OCI-LY7 (cell line): ENCODE data around the gene SRGAP1. TPM values are rescaled to one million over a fixed set of nuclear protein-coding genes. Genes with fewer than 3 reads are reported as not detected.

Experiments used
- BruUV-seq: library from RNA; stranded (reverse); fragments of 400-500 nt; replicated peaks from 2 replicates; lab custom pipeline; 2021; lab: Mats Ljungman, UMichigan
- CTCF ChIA-PET: fragments of 300-600 bp; sonication (Branson Sonifier 250); formaldehyde crosslinking; loops from one replicate; lab custom pipeline; 2022; ENCODE audit warnings: antibody characterized with exemption; ENCODE audit not compliant: unreplicated experiment; lab: Charles Lee
- POLR2A ChIA-PET: fragments of 300-600 bp; sonication (Branson Sonifier 250); formaldehyde crosslinking; loops from one replicate; lab custom pipeline; 2022; ENCODE audit warnings: antibody characterized with exemption; lab: Charles Lee
- DNase-seq: peaks from one replicate; pipeline ENCODE4 v3.0.0-alpha.2; 2015; ENCODE audit warnings: low spot score
- H2AFZ ChIP-seq: fragments of 200-600 bp; sonication (generic), shearing (Covaris generic); 2 replicates; pipeline ENCODE4 v1.6.1; 2014; ENCODE audit warnings: mild to moderate bottlenecking, antibody characterized with exemption, low read length, moderate library complexity
- H3K27ac ChIP-seq: fragments of 200-600 bp; sonication (generic); 2 replicates; pipeline ENCODE4 v1.5.1; 2014; ENCODE audit warnings: mixed run types, low read depth, mild to moderate bottlenecking, moderate library complexity, low read length, inconsistent platforms; ENCODE audit not compliant: poor library complexity, severe bottlenecking
- H3K36me3 ChIP-seq: fragments of 200-600 bp; sonication (generic); 2 replicates; pipeline ENCODE4 v1.6.1; 2014; ENCODE audit warnings: mild to moderate bottlenecking, antibody characterized with exemption, low read length, moderate library complexity, mixed read lengths; ENCODE audit not compliant: insufficient read depth
- H3K4me1 ChIP-seq: fragments of 200-600 bp; sonication (generic); 2 replicates; pipeline ENCODE4 v1.5.1; 2014; ENCODE audit warnings: mild to moderate bottlenecking, low read length; ENCODE audit not compliant: insufficient read depth, poor library complexity, severe bottlenecking
- H3K4me2 ChIP-seq: fragments of 200-600 bp; sonication (generic); 2 replicates; pipeline ENCODE4 v1.6.1; 2014; ENCODE audit warnings: mild to moderate bottlenecking, low read length
- H3K4me3 ChIP-seq: fragments of 200-600 bp; sonication (generic); 2 replicates; pipeline ENCODE4 v1.5.1; 2014; ENCODE audit warnings: mild to moderate bottlenecking, low read depth, low read length; ENCODE audit not compliant: poor library complexity, severe bottlenecking
- H3K79me2 ChIP-seq: fragments of 200-600 bp; sonication (generic); 2 replicates; pipeline ENCODE4 v1.6.1; 2016; ENCODE audit warnings: low read depth, mild to moderate bottlenecking, low read length, moderate library complexity, mixed read lengths; ENCODE audit not compliant: insufficient read depth
- H3K9me2 ChIP-seq: fragments of 200-600 bp; sonication (generic); 2 replicates; pipeline ENCODE4 v1.6.1; 2016; ENCODE audit warnings: mild to moderate bottlenecking, low read length, mixed read lengths; ENCODE audit not compliant: insufficient read depth
- H3K9me3 ChIP-seq: fragments of 200-600 bp; sonication (generic); 2 replicates; pipeline ENCODE4 v1.6.1; 2014; ENCODE audit warnings: mild to moderate bottlenecking, mixed run types, low read length, mixed read lengths
- H4K20me1 ChIP-seq: fragments of 200-600 bp; sonication (generic); 2 replicates; pipeline ENCODE4 v1.6.1; 2014; ENCODE audit warnings: mild to moderate bottlenecking, antibody characterized with exemption, low read length, moderate library complexity, mixed read lengths; ENCODE audit not compliant: insufficient read depth
- EZH2phosphoT487 ChIP-seq: fragments of 200-600 bp; sonication (generic); IDR thresholded peaks from 2 replicates; pipeline ENCODE4 v1.6.1; 2018; ENCODE audit warnings: low read depth, borderline replicate concordance, mild to moderate bottlenecking, mixed run types, antibody characterized with exemption, low read length, moderate library complexity, mixed read lengths
- intact Hi-C: fragments of 100-400 bp; cut with micrococcal nuclease; formaldehyde crosslinking; loops from one replicate; pipeline ENCODE4 v1.10.0; 2022; ENCODE audit not compliant: unreplicated experiment
- total RNA-seq, 2 experiments: library from RNA; depleted of rRNA in 1 of 2; stranded (reverse); fragments of >200 nt in 1 of 2; shearing (Covaris generic) in 1 of 2; gene quantifications; 2 replicates each; pipeline ENCODE4 v1.2.3, GENCODE V29; 2014 to 2022
- TF ChIP-seq, protein P1 (sequence below): fragments of 200-600 bp; sonication (generic); conservative IDR thresholded peaks from 2 replicates; pipeline ENCODE4 v1.5.1; 2014; ENCODE audit warnings: mild to moderate bottlenecking, antibody characterized with exemption, low read length, moderate library complexity, mixed read lengths

Gene SRGAP1
- total RNA-seq, 2 experiments from 2014 or later = 0.06 TPM; not detected in 1

DNA sequence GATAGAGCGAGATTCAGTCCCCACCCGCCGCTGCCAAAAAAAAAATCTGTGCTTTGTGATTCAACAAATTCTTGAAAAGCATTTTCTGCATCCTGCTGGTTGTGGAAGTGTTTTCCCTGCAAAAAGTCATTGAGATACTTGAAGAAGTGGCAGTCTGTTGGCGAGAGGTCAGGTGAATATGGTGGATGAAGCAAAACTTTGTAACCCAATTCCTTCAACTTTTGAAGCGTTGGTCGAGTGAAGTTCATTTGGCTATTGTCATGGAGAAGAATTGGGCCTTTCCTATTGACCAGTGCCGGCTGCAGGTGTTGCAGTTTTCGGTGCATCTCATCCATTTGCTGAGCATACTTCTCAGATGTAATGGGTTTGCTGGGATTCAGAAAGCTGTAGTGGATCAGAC lies 20.9 kb downstream of the SRGAP1 start:
- no peak for DNase-seq
- CTCF ChIA-PET = no interaction called here
- Histone ChIP-seq H3K36me3 (no peaks in the 10 kb centered on the region), H2AFZ (no peak overlapping the region), H3K27ac (no peak overlapping the region), H3K4me1 (no peaks in the 10 kb centered on the region), H3K9me2 (no peaks in the 10 kb centered on the region), H3K4me2 (no peak overlapping the region), H3K4me3 (no peak overlapping the region), H3K9me3 (no peaks in the 10 kb centered on the region), H4K20me1 (no peaks in the 10 kb centered on the region), H3K79me2 (no peaks in the 10 kb centered on the region)
- TF ChIP-seq EZH2phosphoT487 = no peak
- TF ChIP-seq, protein P1, sequence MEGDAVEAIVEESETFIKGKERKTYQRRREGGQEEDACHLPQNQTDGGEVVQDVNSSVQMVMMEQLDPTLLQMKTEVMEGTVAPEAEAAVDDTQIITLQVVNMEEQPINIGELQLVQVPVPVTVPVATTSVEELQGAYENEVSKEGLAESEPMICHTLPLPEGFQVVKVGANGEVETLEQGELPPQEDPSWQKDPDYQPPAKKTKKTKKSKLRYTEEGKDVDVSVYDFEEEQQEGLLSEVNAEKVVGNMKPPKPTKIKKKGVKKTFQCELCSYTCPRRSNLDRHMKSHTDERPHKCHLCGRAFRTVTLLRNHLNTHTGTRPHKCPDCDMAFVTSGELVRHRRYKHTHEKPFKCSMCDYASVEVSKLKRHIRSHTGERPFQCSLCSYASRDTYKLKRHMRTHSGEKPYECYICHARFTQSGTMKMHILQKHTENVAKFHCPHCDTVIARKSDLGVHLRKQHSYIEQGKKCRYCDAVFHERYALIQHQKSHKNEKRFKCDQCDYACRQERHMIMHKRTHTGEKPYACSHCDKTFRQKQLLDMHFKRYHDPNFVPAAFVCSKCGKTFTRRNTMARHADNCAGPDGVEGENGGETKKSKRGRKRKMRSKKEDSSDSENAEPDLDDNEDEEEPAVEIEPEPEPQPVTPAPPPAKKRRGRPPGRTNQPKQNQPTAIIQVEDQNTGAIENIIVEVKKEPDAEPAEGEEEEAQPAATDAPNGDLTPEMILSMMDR = no peak
- intact Hi-C loops = no loop called here
- POLR2A ChIA-PET = no interaction called here
- no TSS peak for BruUV-seq

DNA sequence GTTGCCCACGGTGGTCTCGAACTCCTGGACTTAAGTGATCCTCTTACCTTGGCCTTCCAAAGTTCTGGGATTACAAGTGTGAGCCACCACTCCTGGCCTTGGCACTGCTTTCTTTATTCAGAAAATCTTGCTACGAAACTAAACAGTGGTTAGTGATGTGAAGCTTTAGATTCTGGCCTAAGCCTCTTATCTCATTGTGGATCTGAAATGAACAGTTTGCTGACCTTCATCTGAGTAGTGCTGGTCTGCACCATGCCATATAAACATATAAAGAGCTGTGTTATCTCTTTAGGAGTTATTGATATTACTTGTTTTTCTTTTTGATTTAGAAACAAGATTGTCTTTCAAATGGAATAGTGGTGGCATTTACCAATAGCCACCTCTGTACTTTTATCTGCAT lies 22.6 kb downstream of the SRGAP1 start:
- no peaks in the 10 kb centered on the region for H3K79me2 ChIP-seq
- no peak overlapping the region for H3K4me2 ChIP-seq
- ChIA-PET POLR2A (interaction anchor here (0.6 to 0.7 kb wide), 2 partner anchors 26 to 80 kb away, joined by 3 read pairs; no protein-coding TSS in a partner anchor), CTCF (no interaction called here)
- H3K4me1 ChIP-seq = no peaks in the 10 kb centered on the region
- BruUV-seq = no TSS peak
- no peak overlapping the region for H3K4me3 ChIP-seq
- no peaks in the 10 kb centered on the region for H3K36me3 ChIP-seq
- DNase-seq = no peak
- no peak overlapping the region for H2AFZ ChIP-seq
- intact Hi-C loops = no loop called here
- H4K20me1 ChIP-seq = no peaks in the 10 kb centered on the region
- no peaks in the 10 kb centered on the region for H3K9me3 ChIP-seq
- no peaks in the 10 kb centered on the region for H3K9me2 ChIP-seq
- no peak for TF ChIP-seq EZH2phosphoT487
- TF ChIP-seq, protein P1 = no peak
- H3K27ac ChIP-seq = no peak overlapping the region

DNA sequence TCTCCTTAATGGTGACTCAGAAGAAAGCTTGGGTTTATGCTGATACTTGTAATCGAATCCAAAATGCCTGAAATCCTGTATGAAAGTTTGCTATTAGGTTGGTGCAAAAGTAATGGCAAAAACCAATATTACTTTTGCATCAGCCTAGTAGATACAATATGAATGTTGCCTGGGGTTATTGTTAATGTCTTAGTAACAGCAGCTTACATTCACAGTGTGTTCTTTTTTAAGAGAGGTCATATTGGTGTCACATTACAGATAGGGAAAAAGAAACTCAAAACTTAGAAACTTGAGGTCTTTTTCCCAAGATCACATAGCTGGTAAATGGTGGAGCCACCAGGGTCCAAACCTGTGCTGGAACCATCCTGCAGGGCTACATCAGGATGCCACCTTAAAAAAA lies 25.2 kb downstream of the SRGAP1 start:
- Histone ChIP-seq H3K4me1 (no peaks in the 10 kb centered on the region), H3K4me3 (no peak overlapping the region), H2AFZ (no peak overlapping the region), H3K9me3 (no peaks in the 10 kb centered on the region), H4K20me1 (no peaks in the 10 kb centered on the region), H3K79me2 (no peaks in the 10 kb centered on the region), H3K36me3 (no peaks in the 10 kb centered on the region), H3K27ac (no peak overlapping the region), H3K4me2 (no peak overlapping the region), H3K9me2 (no peaks in the 10 kb centered on the region)
- intact Hi-C loops = no loop called here
- no peak for TF ChIP-seq EZH2phosphoT487
- TF ChIP-seq, protein P1 = no peak
- POLR2A ChIA-PET = interaction anchor here (0.6 kb wide), 2 partner anchors 36 to 352 kb away, joined by 4 read pairs; no protein-coding TSS in a partner anchor
- no peak for DNase-seq
- CTCF ChIA-PET = no interaction called here
- BruUV-seq = no TSS peak
